ENCODE data around the gene SCN1A. TPM values are rescaled to one million over a fixed set of nuclear protein-coding genes. Genes with fewer than 3 reads are reported as not detected.

The SCN1A gene
- total and polyA plus RNA-seq, 2 of the 13 experiments (the other 11 are each of a cell fraction or from before 2014, with no cell fraction given) = 19.9 to 39.4 TPM

DNA sequence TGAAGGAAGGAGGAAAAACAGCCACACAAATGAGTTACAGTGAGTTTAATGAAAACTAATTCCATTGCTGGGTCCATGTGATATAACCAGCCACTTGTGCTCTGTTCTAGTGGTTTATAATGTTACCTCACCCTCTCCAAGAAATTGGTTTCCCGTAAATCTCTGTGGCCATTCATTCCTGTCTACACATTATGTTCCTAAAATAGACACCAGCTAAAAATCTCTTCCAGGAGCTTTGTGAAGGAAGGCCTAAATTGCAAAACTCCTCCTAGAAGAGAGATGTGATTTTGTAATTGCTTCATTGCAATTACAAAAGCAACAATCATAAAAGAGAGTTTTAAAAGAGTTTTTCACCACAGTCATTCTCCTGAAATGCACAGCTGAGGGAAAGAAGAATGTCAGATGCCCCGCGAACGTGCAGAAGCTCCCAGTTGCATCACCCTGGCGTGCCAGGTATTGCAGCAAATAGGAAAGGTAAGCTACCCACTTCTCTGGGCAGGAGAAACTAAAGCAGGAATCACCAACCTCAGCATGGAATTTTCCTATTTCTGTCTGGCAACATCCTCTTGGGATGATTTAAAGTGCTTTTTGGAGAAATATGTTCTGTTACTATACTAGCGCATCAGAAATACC lies 1.7 kb downstream of the SCN1A start (continued):
- no peak for TF ChIP-seq RBM22 (optimal IDR thresholded peaks at IDR 0.05; ENCODE audit: low read length)
- TF ChIP-seq MYPOP (CRISPR knock-in tag; IDR thresholded peaks at IDR 0.05) = peak; percentile 20; the same call in 1 of the 2 replicates
- peak; percentile 50; the same call in 1 of the 2 replicates for TF ChIP-seq POGZ (CRISPR knock-in tag; IDR thresholded peaks at IDR 0.05)
- TF ChIP-seq ZNF850 (CRISPR knock-in tag; conservative IDR thresholded peaks at IDR 0.05) = no peak
- 0 out of 2 replicates have a peak, but pooled peaks have one; percentile 5 for TF ChIP-seq NR2C2 (CRISPR knock-in tag; IDR thresholded peaks at IDR 0.05; ENCODE audit: borderline replicate concordance)
- TF ChIP-seq ELF4 (CRISPR knock-in tag; IDR thresholded peaks at IDR 0.05; ENCODE audit: borderline replicate concordance) = no peak
- TF ChIP-seq, protein P1, sequence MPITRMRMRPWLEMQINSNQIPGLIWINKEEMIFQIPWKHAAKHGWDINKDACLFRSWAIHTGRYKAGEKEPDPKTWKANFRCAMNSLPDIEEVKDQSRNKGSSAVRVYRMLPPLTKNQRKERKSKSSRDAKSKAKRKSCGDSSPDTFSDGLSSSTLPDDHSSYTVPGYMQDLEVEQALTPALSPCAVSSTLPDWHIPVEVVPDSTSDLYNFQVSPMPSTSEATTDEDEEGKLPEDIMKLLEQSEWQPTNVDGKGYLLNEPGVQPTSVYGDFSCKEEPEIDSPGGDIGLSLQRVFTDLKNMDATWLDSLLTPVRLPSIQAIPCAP (CRISPR knock-in tag; IDR thresholded peaks at IDR 0.05; ENCODE audit: low read depth) = no peak
- TF ChIP-seq ZNF354B (CRISPR knock-in tag; IDR thresholded peaks at IDR 0.05) = no peak
- no peak for TF ChIP-seq MTA3 (CRISPR knock-in tag; IDR thresholded peaks at IDR 0.05)
- TF ChIP-seq ZNF329 (CRISPR knock-in tag; IDR thresholded peaks at IDR 0.05; ENCODE audit: low read depth) = no peak
- no peak for TF ChIP-seq TFDP2 (CRISPR knock-in tag; IDR thresholded peaks at IDR 0.05)
- no peak for TF ChIP-seq KLF12 (CRISPR knock-in tag; IDR thresholded peaks at IDR 0.05; ENCODE audit: borderline replicate concordance)
- no peak for TF ChIP-seq NR1H2 (CRISPR knock-in tag; IDR thresholded peaks at IDR 0.05; ENCODE audit: borderline replicate concordance, low read depth)
- no peak for TF ChIP-seq NBN (conservative IDR thresholded peaks at IDR 0.05)
- TF ChIP-seq ZNF101 (CRISPR knock-in tag; IDR thresholded peaks at IDR 0.05; ENCODE audit: borderline replicate concordance, low read depth) = no peak
- no peak for TF ChIP-seq ZNF124 (CRISPR knock-in tag; IDR thresholded peaks at IDR 0.05)
- TF ChIP-seq ZNF740 (CRISPR knock-in tag; IDR thresholded peaks at IDR 0.05) = no peak
- TF ChIP-seq GATA4 (IDR thresholded peaks at IDR 0.05; ENCODE audit: borderline replicate concordance, low read depth) = no peak
- TF ChIP-seq AKAP8 (CRISPR knock-in tag; IDR thresholded peaks at IDR 0.05) = no peak
- TF ChIP-seq SALL2 (CRISPR knock-in tag; IDR thresholded peaks at IDR 0.05) = no peak
- TF ChIP-seq, protein P2, sequence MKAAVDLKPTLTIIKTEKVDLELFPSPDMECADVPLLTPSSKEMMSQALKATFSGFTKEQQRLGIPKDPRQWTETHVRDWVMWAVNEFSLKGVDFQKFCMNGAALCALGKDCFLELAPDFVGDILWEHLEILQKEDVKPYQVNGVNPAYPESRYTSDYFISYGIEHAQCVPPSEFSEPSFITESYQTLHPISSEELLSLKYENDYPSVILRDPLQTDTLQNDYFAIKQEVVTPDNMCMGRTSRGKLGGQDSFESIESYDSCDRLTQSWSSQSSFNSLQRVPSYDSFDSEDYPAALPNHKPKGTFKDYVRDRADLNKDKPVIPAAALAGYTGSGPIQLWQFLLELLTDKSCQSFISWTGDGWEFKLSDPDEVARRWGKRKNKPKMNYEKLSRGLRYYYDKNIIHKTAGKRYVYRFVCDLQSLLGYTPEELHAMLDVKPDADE (CRISPR knock-in tag; IDR thresholded peaks at IDR 0.05) = no peak
- no peak for TF ChIP-seq ZMYM2 (CRISPR knock-in tag; IDR thresholded peaks at IDR 0.05)
- TF ChIP-seq ZNF589 (CRISPR knock-in tag; conservative IDR thresholded peaks at IDR 0.05) = no peak
- TF ChIP-seq KMT2A (CRISPR knock-in tag; IDR thresholded peaks at IDR 0.05) = peak; percentile 36; the same call in 1 of the 2 replicates
- no peak for TF ChIP-seq MXD1 (CRISPR knock-in tag; IDR thresholded peaks at IDR 0.05)
- no peak for TF ChIP-seq ZKSCAN5 (CRISPR knock-in tag; IDR thresholded peaks at IDR 0.05)
- no peak for TF ChIP-seq ELF3 (CRISPR knock-in tag; IDR thresholded peaks at IDR 0.05)
